ENCODE results near the gene HSDL1. TPM values are rescaled to one million over a fixed set of nuclear protein-coding genes. Genes with fewer than 3 reads are reported as not detected.

Gene HSDL1
- total RNA-seq, 1 donor from 2014 or later: 36.4 TPM

GRCh38 chr16:84150926-84151325 is 5.9 kb upstream of the HSDL1 start:
- peaks cover 6% of the 10 kb centered on the region for H3K4me1 Mint-ChIP-seq (ENCODE audit: unreplicated experiment)
- H3K27ac Mint-ChIP-seq: no peak overlapping the region
- DNase-seq (ENCODE audit: extremely low spot score, unreplicated experiment): no peak
- H3K27me3 Mint-ChIP-seq: peaks cover 9% of the 10 kb centered on the region
- H3K9me3 Mint-ChIP-seq: no peaks in the 10 kb centered on the region
- no peak overlapping the region for H3K4me3 Mint-ChIP-seq
- TF ChIP-seq, protein P1, sequence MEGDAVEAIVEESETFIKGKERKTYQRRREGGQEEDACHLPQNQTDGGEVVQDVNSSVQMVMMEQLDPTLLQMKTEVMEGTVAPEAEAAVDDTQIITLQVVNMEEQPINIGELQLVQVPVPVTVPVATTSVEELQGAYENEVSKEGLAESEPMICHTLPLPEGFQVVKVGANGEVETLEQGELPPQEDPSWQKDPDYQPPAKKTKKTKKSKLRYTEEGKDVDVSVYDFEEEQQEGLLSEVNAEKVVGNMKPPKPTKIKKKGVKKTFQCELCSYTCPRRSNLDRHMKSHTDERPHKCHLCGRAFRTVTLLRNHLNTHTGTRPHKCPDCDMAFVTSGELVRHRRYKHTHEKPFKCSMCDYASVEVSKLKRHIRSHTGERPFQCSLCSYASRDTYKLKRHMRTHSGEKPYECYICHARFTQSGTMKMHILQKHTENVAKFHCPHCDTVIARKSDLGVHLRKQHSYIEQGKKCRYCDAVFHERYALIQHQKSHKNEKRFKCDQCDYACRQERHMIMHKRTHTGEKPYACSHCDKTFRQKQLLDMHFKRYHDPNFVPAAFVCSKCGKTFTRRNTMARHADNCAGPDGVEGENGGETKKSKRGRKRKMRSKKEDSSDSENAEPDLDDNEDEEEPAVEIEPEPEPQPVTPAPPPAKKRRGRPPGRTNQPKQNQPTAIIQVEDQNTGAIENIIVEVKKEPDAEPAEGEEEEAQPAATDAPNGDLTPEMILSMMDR (conservative IDR thresholded peaks at IDR 0.05): no peak
- H3K36me3 Mint-ChIP-seq: no peaks in the 10 kb centered on the region

- Mint-ChIP-seq H3K36me3 (peaks cover 13% of the 10 kb centered on the region), H3K27ac (peak overlapping the region; percentile 90), H3K4me3 (peak overlapping the region; percentile 99), H3K4me1 (ENCODE audit: unreplicated experiment) (peaks cover 14% of the 10 kb centered on the region), H3K27me3 (peaks cover 5% of the 10 kb centered on the region), H3K9me3 (no peaks in the 10 kb centered on the region)
- no peak for DNase-seq (ENCODE audit: extremely low spot score, unreplicated experiment)
- TF ChIP-seq, protein P1 (conservative IDR thresholded peaks at IDR 0.05): no peak
Measured at GRCh38 chr16:84144209-84144858, 643 bp downstream of the HSDL1 start.

DNA sequence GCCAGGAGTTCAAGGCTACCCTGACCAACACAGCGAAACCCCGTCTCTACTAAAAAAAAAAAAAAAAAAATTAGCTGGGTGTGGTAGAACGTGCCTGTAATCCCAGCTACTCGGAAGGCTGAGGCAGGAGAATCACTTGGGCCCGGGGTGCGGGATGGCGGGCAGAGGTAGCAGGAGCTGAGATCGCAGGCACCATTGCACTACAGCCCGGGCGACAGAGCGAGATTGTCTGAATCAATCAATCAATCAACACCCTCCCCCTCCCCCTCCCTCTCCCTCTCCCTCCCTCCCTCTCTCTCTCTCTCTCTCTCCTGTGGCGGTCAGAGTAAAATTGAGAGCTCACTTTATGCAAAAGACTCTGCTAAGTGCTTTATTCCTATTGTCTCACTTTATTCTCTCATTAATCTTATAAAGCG is 1.2 kb downstream of the HSDL1 start:
- peak overlapping the region; percentile 99 for H3K4me3 Mint-ChIP-seq
- peaks cover 20% of the 10 kb centered on the region for H3K4me1 Mint-ChIP-seq (ENCODE audit: unreplicated experiment)
- TF ChIP-seq, protein P1 (conservative IDR thresholded peaks at IDR 0.05): no peak
- H3K9me3 Mint-ChIP-seq: no peaks in the 10 kb centered on the region
- H3K27ac Mint-ChIP-seq: peak overlapping the region; percentile 90
- no peak for DNase-seq (ENCODE audit: extremely low spot score, unreplicated experiment)
- H3K27me3 Mint-ChIP-seq: peaks cover 5% of the 10 kb centered on the region
- H3K36me3 Mint-ChIP-seq: peaks cover 13% of the 10 kb centered on the region

GRCh38 chr16:84143081-84143480 is 1.9 kb downstream of the HSDL1 start:
- TF ChIP-seq, protein P1 (conservative IDR thresholded peaks at IDR 0.05): no peak
- Mint-ChIP-seq H3K27me3 (peaks cover 4% of the 10 kb centered on the region), H3K27ac (peak overlapping the region; percentile 90), H3K4me1 (ENCODE audit: unreplicated experiment) (peaks cover 26% of the 10 kb centered on the region), H3K36me3 (peaks cover 13% of the 10 kb centered on the region), H3K9me3 (no peaks in the 10 kb centered on the region), H3K4me3 (peak overlapping the region; percentile 99)
- DNase-seq (ENCODE audit: extremely low spot score, unreplicated experiment): no peak

DNA sequence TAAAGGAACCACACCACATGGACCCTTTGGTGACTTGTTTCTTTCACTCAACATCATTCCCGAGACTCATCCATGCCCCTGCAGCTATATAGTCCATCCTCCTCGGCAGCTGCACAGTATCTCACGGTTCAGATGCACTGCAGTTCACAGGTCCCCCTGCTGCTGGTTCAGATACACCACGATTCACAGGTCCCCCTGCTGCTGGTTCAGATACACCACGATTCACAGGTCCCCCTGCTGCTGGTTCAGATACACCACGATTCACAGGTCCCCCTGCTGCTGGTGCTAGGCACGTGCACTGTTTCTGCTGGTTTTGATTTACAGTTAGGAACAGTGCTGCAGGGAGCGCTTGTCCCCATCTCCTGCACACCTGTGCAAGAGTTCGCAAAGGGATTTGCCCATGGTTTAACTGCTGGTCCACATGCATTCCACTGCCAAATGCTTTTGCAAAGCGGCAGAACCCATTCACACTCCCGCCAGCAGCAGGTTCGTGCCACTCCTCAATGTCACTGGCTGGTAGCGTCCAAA is 3.8 kb downstream of the HSDL1 start:
- no peak for DNase-seq (ENCODE audit: extremely low spot score, unreplicated experiment)
- Mint-ChIP-seq H3K27ac (no peak overlapping the region), H3K4me1 (ENCODE audit: unreplicated experiment) (peaks cover 41% of the 10 kb centered on the region), H3K27me3 (no peaks in the 10 kb centered on the region), H3K9me3 (no peaks in the 10 kb centered on the region), H3K36me3 (peaks cover 19% of the 10 kb centered on the region), H3K4me3 (no peak overlapping the region)
- TF ChIP-seq, protein P1 (conservative IDR thresholded peaks at IDR 0.05): no peak
